Measurements from ENCODE around the gene C1D.

The C1D gene

GRCh38 chr2:68057658-68058396, 5.0 kb downstream of the C1D start:
- no peak for DNase-seq

- no peak for DNase-seq
These were observed 9.9 kb downstream of the C1D start for GRCh38 chr2:68052717-68053422.

GRCh38 chr2:68050353-68050752, 12.5 kb downstream of the C1D start:
- no peak for DNase-seq

- no peak for DNase-seq
These were observed 16.1 kb downstream of the C1D start for GRCh38 chr2:68046642-68047240.

GRCh38 chr2:68046224-68046623, 16.6 kb downstream of the C1D start:
- DNase-seq, result no peak

- no peak for DNase-seq
These were observed 17.5 kb downstream of the C1D start for GRCh38 chr2:68045342-68045741.

GRCh38 chr2:68044099-68044498, 18.7 kb downstream of the C1D start:
- DNase-seq, result no peak

GRCh38 chr2:68043695-68044094, 19.1 kb downstream of the C1D start:
- DNase-seq, result no peak

GRCh38 chr2:68043032-68043431, 19.8 kb downstream of the C1D start:
- no peak for DNase-seq

- DNase-seq, result no peak
These were observed 21.0 kb downstream of the C1D start for GRCh38 chr2:68041704-68042245.

GRCh38 chr2:68040078-68040477, 22.7 kb downstream of the C1D start:
- DNase-seq, result no peak

GRCh38 chr2:68039317-68039716, 23.5 kb downstream of the C1D start:
- no peak for DNase-seq

GRCh38 chr2:68032702-68033101, 30.1 kb downstream of the C1D start:
- DNase-seq, result no peak

GRCh38 chr2:68031542-68032160, 31.2 kb downstream of the C1D start:
- DNase-seq, result no peak

GRCh38 chr2:68031043-68031442, 31.8 kb downstream of the C1D start:
- DNase-seq, result no peak

- DNase-seq, result no peak
These were observed 32.3 kb downstream of the C1D start for GRCh38 chr2:68030529-68030928.

GRCh38 chr2:68027959-68028358, 34.8 kb downstream of the C1D start:
- no peak for DNase-seq

- DNase-seq, result no peak
These were observed 38.4 kb downstream of the C1D start for GRCh38 chr2:68024450-68024849.

- DNase-seq, result no peak
These were observed 38.9 kb downstream of the C1D start for GRCh38 chr2:68023904-68024303.

- no peak for DNase-seq
These were observed 44.1 kb downstream of the C1D start for GRCh38 chr2:68018727-68019126.

GRCh38 chr2:68009526-68009925, 53.3 kb downstream of the C1D start:
- no peak for DNase-seq

GRCh38 chr2:68000170-68000825, 62.5 kb downstream of the C1D start:
- DNase-seq, result no peak

GRCh38 chr2:67999332-67999731, 63.5 kb downstream of the C1D start:
- DNase-seq, result no peak

Measured in T-helper 9 cell (primary cell).